Activated naive CD8-positive, alpha-beta T cell treated with anti-CD3 and anti-CD28 coated beads for 36 hours (primary cell): ENCODE data around the gene PSD. TPM values are rescaled to one million over a fixed set of nuclear protein-coding genes. Genes with fewer than 3 reads are reported as not detected.

ENCODE experiments used
- DNase-seq: peaks from one replicate; pipeline ENCODE4 v3.0.0; 2021
- H3K27ac Mint-ChIP-seq: one replicate; pipeline ENCODE4 v1.8.0; 2022; ENCODE audit warnings: mild to moderate bottlenecking, moderate library complexity, mixed read lengths
- H3K27me3 Mint-ChIP-seq: one replicate; pipeline ENCODE4 v1.8.0; 2022; ENCODE audit warnings: mild to moderate bottlenecking, mixed read lengths
- H3K36me3 Mint-ChIP-seq: one replicate; pipeline ENCODE4 v1.8.0; 2021; ENCODE audit warnings: mild to moderate bottlenecking, mixed read lengths
- H3K4me1 Mint-ChIP-seq: one replicate; pipeline ENCODE4 v1.8.0; 2021; ENCODE audit warnings: mixed read lengths
- H3K4me3 Mint-ChIP-seq: one replicate; pipeline ENCODE4 v1.8.0; 2022; ENCODE audit warnings: mild to moderate bottlenecking, moderate library complexity, mixed read lengths
- H3K9me3 Mint-ChIP-seq: one replicate; pipeline ENCODE4 v1.8.0; 2022; ENCODE audit warnings: mixed read lengths
- total RNA-seq, 2 experiments: library from RNA; stranded (reverse); gene quantifications; one replicate each; pipeline ENCODE4 v1.2.3, GENCODE V29; 2021

The PSD gene
- total RNA-seq, 2 experiments from 2014 or later = 5.2 to 7.6 TPM

DNA sequence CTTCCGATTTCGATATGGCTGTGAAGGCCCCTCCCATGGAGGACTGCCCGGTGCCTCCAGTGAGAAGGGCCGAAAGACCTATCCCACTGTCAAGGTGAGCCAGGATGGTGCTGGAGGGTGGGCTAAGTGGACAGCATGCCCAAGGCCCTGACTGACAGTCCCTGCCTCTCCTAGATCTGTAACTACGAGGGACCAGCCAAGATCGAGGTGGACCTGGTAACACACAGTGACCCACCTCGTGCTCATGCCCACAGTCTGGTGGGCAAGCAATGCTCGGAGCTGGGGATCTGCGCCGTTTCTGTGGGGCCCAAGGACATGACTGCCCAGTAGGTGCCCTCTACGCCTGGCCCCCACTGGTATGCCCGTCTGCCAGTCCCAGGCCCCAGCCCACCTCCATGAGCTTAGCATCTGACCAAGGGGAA is 21.8 kb downstream of the PSD start:
- Mint-ChIP-seq H3K27ac (peak overlapping the region; percentile 99), H3K36me3 (peaks cover 56% of the 10 kb centered on the region)

DNA sequence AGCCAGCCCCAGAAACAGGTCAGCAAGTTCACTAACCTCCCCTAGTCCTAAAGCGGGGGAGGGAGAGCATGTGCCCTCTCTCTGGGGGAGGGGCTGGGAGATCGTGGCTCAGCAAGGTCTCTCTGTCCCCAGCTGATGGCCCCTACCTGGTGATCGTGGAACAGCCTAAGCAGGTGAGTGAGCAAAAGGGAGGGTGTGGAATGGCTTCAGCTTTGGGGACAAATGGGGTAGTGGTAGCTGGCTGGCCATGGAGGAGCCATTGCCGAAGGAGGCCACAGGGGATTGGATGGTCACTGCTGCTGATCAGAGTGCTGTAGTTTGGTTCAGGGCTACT is 22.3 kb downstream of the PSD start:
- Mint-ChIP-seq H3K4me1 (peaks cover 52% of the 10 kb centered on the region), H3K27ac (peak overlapping the region; percentile 99), H3K4me3 (peak overlapping the region; percentile 95), H3K27me3 (no peaks in the 10 kb centered on the region), H3K9me3 (no peaks in the 10 kb centered on the region), H3K36me3 (peaks cover 54% of the 10 kb centered on the region)
- DNase-seq = no peak

More for the DNA sequence above, 21.8 kb downstream of the PSD start:
- DNase-seq = no peak
- Mint-ChIP-seq H3K9me3 (no peaks in the 10 kb centered on the region), H3K4me3 (peak overlapping the region; percentile 95), H3K4me1 (peaks cover 52% of the 10 kb centered on the region), H3K27me3 (no peaks in the 10 kb centered on the region)

DNA sequence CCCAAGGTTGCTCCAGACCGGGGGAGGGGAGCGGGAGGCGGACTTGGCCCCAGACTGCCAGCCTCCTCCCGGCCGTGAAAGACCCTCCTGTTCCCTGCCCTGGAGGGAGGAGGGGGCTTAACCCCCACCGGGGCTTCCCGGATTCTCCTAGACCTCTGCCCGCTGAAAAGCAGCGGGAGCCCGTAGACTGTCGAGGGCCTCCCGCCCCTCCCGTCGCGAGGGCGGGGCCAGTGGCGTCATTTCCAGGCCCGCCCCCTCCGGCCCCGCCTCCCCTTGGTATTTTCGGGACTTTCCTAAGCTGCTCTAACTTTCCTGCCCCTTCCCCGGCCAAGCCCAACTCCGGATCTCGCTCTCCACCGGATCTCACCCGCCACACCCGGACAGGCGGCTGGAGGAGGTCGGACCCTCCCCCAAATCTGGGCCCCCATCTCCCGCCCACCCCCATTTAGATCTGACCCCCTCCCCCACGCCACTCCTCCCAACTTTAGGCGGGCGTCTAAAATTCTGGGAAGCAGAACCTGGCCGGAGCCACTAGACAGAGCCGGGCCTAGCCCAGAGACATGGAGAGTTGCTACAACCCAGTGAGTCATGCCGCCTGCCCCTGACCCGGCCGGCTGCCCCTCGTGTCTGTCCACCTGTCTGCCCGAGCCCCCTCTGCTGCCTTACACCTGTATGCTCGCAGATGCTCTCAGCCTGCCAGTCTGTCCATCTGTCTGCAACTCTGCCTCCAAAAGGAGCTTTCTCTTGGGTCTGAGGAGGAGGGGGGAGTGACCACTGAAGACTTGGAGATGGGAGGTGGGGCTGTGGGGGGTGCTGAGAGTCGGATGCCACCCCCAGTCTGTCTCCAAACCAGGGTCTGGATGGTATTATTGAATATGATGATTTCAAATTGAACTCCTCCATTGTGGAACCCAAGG is 22.9 kb downstream of the PSD start, which contains the start of gene NFKB2:
Gene NFKB2, plus strand, starts transcription at position 306 of the 917 bp plus-strand sequence. Its CDS starts 255 bp downstream, at position 561.
- Mint-ChIP-seq H3K4me1 (peaks cover 55% of the 10 kb centered on the region), H3K4me3 (peak within 1 kb of the TSS; percentile 95), H3K27ac (peak within 1 kb of the TSS; percentile 99), H3K9me3 (no peaks in the 10 kb centered on the region), H3K36me3 (peaks cover 54% of the 10 kb centered on the region), H3K27me3 (no peaks in the 10 kb centered on the region)
- peak; percentile 91 for DNase-seq

DNA sequence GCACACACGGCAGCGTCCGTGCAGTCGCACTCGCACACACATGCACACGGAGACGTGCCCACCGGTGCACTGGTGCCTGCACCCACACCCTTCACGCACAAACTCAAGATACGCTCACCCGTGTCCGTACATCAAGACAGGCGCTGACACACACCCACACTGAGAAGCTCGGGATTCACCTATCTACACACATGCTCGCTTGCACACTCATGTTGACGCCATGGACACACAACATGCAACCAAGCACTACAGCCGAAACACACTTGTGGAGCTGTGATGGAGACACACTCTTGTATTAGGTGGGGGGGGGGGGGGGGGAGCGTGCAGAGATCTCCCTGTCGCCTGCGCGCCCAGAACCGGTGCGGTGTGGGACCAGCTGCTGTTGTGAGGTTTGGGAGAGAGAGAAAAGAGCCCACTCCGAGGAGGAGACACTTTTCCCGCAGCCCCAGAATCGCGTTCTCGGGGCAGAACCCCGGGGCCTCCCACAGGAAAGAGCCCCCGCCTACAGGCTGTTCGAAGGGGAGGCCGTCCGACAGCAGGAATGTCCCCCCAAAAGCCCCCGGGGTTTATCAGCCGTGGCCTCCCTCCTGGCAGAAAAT is 23.7 kb downstream of the PSD start:
- H3K36me3 Mint-ChIP-seq = peaks cover 46% of the 10 kb centered on the region
- H3K27me3 Mint-ChIP-seq = no peaks in the 10 kb centered on the region
- H3K4me3 Mint-ChIP-seq = peak overlapping the region; percentile 95
- peak overlapping the region; percentile 99 for H3K27ac Mint-ChIP-seq
- H3K4me1 Mint-ChIP-seq = peaks cover 51% of the 10 kb centered on the region
- H3K9me3 Mint-ChIP-seq = no peaks in the 10 kb centered on the region
- peak; percentile 78 for DNase-seq

DNA sequence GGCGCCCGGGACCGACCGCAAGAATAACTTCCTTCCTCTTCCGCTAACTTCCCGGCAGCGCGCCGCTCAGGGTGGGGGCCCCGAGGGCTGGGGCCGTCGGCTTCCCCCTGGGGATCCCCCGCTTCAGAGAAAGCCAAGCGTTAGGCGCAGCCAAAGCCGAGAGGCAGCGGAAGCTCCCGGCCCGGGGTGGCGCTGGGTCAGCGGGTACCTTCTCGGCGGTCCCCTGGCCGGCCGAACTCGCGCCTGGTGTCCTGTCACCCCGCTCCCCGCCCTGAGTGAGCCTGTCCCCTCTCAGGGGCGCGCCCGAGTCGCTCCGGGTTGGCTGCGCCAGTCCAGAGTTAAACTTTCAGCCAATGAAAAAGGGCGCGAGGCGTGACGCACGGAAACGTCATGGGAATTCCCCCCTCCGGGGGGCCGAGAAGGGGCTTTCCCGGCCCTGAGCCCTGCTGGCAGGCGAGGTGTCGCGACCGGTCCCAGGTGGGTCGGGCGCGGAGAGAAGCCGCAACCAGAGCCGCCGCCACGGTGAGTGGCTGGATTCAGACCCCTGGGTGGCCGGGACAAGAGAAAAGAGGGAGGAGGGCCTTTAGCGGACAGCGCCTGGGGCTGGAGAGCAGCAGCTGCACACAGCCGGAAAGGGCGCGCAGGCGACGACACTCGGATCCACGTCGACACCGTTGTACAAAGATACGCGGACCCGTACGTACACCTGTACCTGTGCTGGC is 24.3 kb downstream of the PSD start:
- DNase-seq = peak; percentile 99
- no peaks in the 10 kb centered on the region for H3K9me3 Mint-ChIP-seq
- peak overlapping the region; percentile 95 for H3K4me3 Mint-ChIP-seq
- H3K27ac Mint-ChIP-seq = peak overlapping the region; percentile 99
- peaks cover 48% of the 10 kb centered on the region for H3K4me1 Mint-ChIP-seq
- H3K27me3 Mint-ChIP-seq = no peaks in the 10 kb centered on the region
- peaks cover 41% of the 10 kb centered on the region for H3K36me3 Mint-ChIP-seq

DNA sequence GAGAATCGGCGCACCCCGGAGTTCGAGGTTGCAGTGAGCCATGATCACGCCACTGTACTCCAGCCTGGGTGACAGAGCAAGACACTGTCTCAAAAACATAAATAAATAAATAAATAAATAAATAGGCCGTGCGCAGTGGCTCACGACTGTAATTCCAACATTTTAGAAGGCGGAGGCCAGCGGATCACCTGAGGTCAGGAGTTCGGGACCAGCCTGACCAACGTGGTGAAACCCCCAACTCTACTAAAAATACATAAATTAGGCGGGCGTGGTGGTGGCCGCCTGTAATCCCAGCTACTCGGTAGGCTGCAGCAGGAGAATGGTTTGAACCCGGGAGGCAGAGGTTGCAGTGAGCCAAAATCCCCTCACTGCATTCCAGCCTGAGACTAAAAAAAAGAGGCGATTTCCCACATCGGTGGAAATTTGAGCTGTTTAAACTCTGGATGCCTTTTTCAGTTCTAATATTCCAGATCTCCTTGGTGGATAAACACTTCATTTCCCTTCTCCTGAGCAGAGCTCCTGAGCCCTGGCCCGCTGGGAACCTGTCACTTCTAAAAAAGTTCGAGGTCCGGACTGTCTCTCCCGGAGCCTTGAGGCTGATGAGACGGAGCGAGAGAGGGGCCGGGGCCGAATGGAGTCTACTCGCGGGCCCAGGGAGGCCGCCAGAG is 25.0 kb downstream of the PSD start:
- peak overlapping the region; percentile 95 for H3K4me3 Mint-ChIP-seq
- no peak for DNase-seq
- H3K9me3 Mint-ChIP-seq = no peaks in the 10 kb centered on the region
- peak overlapping the region; percentile 99 for H3K27ac Mint-ChIP-seq
- peaks cover 37% of the 10 kb centered on the region for H3K36me3 Mint-ChIP-seq
- peaks cover 45% of the 10 kb centered on the region for H3K4me1 Mint-ChIP-seq
- H3K27me3 Mint-ChIP-seq = no peaks in the 10 kb centered on the region

DNA sequence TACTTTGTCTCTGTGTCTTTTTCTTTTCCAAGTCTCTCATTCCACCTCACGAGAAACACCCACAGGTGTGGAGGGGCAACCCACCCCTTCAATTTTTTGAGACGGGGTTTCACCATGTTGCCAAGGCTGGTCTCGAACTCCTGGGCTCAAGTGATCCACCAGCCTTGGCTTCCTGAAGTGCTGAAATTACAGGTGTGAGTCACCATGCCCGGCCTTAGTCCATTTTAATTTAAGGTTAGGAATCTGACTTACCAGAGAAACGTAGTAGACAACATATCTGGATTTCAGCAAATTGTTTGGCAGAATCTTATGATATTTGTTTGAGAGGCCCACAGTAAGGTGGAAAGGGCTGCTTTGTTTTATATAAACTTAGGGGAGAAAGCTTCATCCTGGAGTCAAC is 26.3 kb downstream of the PSD start:
- H3K36me3 Mint-ChIP-seq = peaks cover 24% of the 10 kb centered on the region
- H3K4me1 Mint-ChIP-seq = peaks cover 32% of the 10 kb centered on the region
- no peak for DNase-seq
- no peaks in the 10 kb centered on the region for H3K9me3 Mint-ChIP-seq
- no peak overlapping the region for H3K27ac Mint-ChIP-seq
- H3K4me3 Mint-ChIP-seq = no peak overlapping the region
- H3K27me3 Mint-ChIP-seq = no peaks in the 10 kb centered on the region

DNA sequence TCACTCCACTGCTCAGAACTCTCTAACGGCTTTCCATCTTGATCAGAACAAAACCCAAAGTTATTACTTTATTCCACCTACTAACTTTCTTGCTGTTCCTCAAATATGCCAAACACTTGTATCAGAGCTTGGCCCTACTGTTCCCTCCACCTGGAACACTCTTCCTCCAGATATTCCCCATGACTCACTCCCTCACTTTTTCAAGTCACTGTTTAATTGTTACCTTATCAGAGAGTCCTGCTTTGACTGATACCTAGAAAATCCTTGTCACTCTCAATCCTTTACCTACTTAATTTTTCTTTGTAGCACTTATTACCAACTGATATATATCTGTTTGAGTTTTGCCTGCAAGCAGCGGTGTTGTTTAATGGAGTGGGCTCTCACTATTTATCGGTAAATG is 28.7 kb downstream of the PSD start:
- H3K27ac Mint-ChIP-seq = no peak overlapping the region
- H3K9me3 Mint-ChIP-seq = no peaks in the 10 kb centered on the region
- H3K4me3 Mint-ChIP-seq = no peak overlapping the region
- DNase-seq = no peak
- H3K4me1 Mint-ChIP-seq = peaks cover 23% of the 10 kb centered on the region
- no peaks in the 10 kb centered on the region for H3K27me3 Mint-ChIP-seq
- H3K36me3 Mint-ChIP-seq = peaks cover 7% of the 10 kb centered on the region

DNA sequence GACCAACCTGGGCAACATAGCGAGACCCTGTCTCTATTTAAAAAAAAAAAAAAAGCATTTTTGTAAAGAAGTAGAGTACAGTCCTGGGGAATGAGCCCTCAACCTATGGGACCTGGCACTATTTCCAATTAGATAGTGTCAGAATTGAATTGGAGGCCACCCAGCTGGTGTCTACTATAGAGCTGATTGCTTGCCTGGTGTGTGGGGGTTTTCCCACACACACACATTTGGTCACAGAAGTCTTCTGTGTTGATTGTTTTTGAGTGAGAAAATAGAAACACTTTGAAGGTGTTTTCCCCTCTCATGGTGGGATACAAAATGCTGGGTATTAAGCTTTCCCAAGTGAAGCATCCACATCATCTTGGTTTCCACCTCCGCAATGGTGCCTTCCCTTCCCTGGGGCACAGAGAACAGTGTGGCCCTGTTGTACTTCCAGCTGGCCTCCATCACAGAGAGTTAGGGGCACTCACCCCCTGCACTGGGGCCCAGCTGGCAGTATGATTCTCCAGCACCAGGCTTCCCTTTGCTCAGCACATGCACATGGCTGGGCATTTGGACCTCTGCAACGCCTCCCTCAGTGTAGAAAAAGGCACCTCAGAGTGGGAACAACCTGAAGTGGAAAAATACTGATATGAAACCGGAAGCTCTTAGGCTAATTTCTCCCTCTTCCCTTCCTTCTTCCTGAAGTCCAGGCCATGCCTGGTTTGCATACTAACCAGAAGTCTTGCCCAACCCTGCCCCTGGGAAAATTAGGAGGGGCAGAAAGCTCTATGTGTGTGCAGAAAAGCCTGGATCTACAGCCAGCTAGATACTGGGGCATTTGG is 33.8 kb downstream of the PSD start:
- H3K27ac Mint-ChIP-seq = no peak overlapping the region
- no peaks in the 10 kb centered on the region for H3K9me3 Mint-ChIP-seq
- no peaks in the 10 kb centered on the region for H3K27me3 Mint-ChIP-seq
- peaks cover 7% of the 10 kb centered on the region for H3K4me1 Mint-ChIP-seq
- no peak for DNase-seq
- H3K4me3 Mint-ChIP-seq = no peak overlapping the region
- H3K36me3 Mint-ChIP-seq = peaks cover 17% of the 10 kb centered on the region

DNA sequence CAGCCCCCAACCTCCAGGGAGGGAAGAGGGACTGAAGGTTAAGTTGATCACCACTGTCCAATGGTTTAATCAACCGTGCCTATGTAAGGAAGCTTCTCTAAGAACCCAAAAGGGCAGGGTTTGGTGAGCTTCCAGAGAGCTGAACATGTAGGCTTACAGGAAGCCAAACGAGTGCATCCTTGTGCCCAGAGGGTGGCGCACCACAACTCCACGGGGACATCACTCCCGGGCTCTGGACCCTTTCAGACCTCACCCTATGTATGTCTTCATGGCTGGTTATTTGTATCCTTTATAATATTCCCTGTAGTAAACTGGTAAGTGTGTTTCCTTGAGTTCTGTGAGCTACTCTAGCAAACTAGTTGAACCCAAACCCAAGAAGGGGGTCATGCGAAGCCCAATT is 34.5 kb downstream of the PSD start:
- no peak for DNase-seq
- Mint-ChIP-seq H3K27ac (no peak overlapping the region), H3K9me3 (no peaks in the 10 kb centered on the region), H3K27me3 (no peaks in the 10 kb centered on the region), H3K4me1 (peaks cover 6% of the 10 kb centered on the region), H3K36me3 (peaks cover 17% of the 10 kb centered on the region), H3K4me3 (no peak overlapping the region)

DNA sequence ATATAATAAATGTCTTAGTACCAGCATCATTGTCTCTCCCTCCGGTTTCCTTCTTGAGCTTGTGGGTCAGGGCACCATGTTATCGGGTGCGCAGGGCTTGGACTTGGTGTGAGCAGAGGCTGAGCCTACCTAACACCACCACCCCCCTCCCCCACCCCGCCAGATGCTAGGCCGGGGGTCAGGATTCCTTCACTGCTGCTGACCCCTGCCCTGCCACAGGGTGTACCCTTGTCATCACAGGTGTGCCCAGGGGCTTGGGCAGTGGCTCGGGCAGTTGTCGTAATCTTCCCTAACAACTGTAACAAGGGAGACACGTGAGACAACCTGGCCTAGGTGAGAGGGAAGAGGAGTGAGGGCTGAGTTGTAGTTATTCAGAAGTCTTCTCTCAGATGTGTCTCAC is 35.7 kb downstream of the PSD start:
- Mint-ChIP-seq H3K36me3 (peaks cover 17% of the 10 kb centered on the region), H3K4me3 (no peak overlapping the region), H3K9me3 (no peaks in the 10 kb centered on the region), H3K27me3 (no peaks in the 10 kb centered on the region), H3K27ac (no peak overlapping the region), H3K4me1 (peaks cover 6% of the 10 kb centered on the region)
- no peak for DNase-seq

DNA sequence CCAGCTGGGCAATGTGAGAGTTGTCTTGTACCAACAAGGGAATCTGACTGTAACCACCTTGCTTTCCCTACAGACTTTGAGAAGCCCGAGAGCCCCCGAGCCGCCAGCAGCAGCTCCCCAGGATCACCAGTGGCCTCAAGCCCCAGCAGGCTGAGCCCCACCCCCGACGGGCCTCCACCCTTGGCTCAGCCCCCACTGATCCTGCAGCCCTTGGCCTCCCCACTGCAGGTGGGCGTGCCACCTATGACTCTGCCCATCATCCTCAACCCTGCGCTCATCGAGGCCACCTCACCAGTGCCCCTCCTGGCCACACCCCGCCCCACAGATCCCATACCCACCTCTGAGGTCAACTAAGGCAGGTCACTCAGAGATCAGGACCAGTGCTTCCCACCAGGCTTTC is 36.6 kb downstream of the PSD start:
- H3K27me3 Mint-ChIP-seq = no peaks in the 10 kb centered on the region
- H3K9me3 Mint-ChIP-seq = no peaks in the 10 kb centered on the region
- no peak overlapping the region for H3K27ac Mint-ChIP-seq
- peaks cover 17% of the 10 kb centered on the region for H3K36me3 Mint-ChIP-seq
- no peak overlapping the region for H3K4me3 Mint-ChIP-seq
- no peak for DNase-seq
- peaks cover 6% of the 10 kb centered on the region for H3K4me1 Mint-ChIP-seq

DNA sequence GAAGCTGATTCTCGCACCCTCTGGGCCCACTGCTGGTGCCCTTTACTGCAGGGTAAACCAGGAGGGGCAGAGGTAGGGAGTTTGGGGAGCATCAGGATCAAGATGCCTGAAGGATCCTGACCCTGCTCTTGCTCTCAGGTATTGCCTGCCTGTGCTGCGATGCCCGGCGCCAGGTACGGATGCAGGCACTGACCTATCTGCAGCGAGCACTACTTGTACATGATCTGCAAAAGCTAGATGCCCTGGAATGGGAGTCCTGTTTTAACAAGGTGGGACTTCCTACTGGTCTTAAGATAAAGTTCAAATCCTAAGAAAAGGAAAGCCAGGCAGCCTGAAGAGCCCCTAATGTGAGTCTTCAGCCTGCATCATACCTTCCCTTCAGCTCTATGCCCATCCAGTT is 39.2 kb downstream of the PSD start:
- no peaks in the 10 kb centered on the region for H3K27me3 Mint-ChIP-seq
- H3K4me1 Mint-ChIP-seq = peaks cover 3% of the 10 kb centered on the region
- peaks cover 20% of the 10 kb centered on the region for H3K36me3 Mint-ChIP-seq
- no peak for DNase-seq
- no peak overlapping the region for H3K27ac Mint-ChIP-seq
- no peaks in the 10 kb centered on the region for H3K9me3 Mint-ChIP-seq
- no peak overlapping the region for H3K4me3 Mint-ChIP-seq

DNA sequence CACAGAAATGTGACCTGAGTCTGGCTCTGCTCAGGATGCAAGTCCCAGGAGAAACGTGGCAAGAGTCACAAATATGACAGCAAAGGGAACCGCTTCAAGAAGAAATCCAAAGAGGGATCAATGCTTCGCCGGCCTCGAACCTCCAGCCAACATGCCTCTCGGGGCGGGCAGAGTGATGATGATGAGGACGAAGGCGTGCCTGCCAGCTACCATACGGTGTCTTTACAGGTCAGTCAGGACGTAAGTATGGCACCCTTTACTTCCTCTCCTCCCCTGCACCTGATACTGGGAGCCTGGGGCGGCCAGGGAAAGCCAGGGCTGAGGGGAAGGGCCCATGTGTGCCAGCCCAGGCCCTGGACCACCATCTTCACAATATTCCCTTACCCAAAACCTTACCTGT is 41.7 kb downstream of the PSD start:
- no peaks in the 10 kb centered on the region for H3K4me1 Mint-ChIP-seq
- no peak overlapping the region for H3K4me3 Mint-ChIP-seq
- no peak overlapping the region for H3K27ac Mint-ChIP-seq
- H3K9me3 Mint-ChIP-seq = no peaks in the 10 kb centered on the region
- no peaks in the 10 kb centered on the region for H3K27me3 Mint-ChIP-seq
- no peak for DNase-seq
- H3K36me3 Mint-ChIP-seq = peaks cover 16% of the 10 kb centered on the region
